Prostate gland (tissue), 2 donors: ENCODE data around the gene RGS10. TPM values are rescaled to one million over a fixed set of nuclear protein-coding genes. Genes with fewer than 3 reads are reported as not detected.

Source experiments
- DNase-seq: peaks from one replicate; pipeline ENCODE4 v3.0.0-alpha.2; 2019; ENCODE audit warnings: low spot score
- H3K27ac ChIP-seq, 2 donors: fragments of 200-600 bp; sonication (generic); 2 replicates each; pipeline ENCODE4 v1.5.1; 2017 to 2019
- H3K27me3 ChIP-seq: fragments of 200-600 bp; sonication (generic); replicated peaks from 2 replicates; pipeline ENCODE4 v1.5.1; 2019; ENCODE audit not compliant: insufficient read depth
- H3K36me3 ChIP-seq, 2 donors: fragments of 200-600 bp; sonication (generic); 1 replicate in 1 of 2; 2 replicates in 1 of 2; pipeline versions ENCODE4 v1.5.1 to v1.8.1; 2017 to 2019
- H3K4me1 ChIP-seq: fragments of 200-600 bp; sonication (generic); replicated peaks from 2 replicates; pipeline ENCODE4 v1.5.1; 2019
- H3K4me3 ChIP-seq, 2 donors: fragments of 200-600 bp; sonication (generic); 2 replicates each; pipeline ENCODE4 v1.5.1; 2017 to 2019
- H3K9me3 ChIP-seq: fragments of 200-600 bp; sonication (generic); 2 replicates; pipeline ENCODE4 v1.5.1; 2017
- POLR2A ChIP-seq: fragments of 450-650 bp; IDR thresholded peaks from one replicate; pipeline ENCODE4 v1.6.1; 2016; ENCODE audit warnings: antibody characterized with exemption, mild to moderate bottlenecking
- POLR2AphosphoS5 ChIP-seq: sonication (generic); formaldehyde crosslinking; IDR thresholded peaks from one replicate; pipeline ENCODE4 v1.6.1; 2017; ENCODE audit warnings: antibody characterized with exemption
- WGBS: methylation state at CpG from one replicate; pipeline ENCODE4 v1.1.5; 2018; 5-methylcytosine and 5-hydroxymethylcytosine counted together
- intact Hi-C: fragments of 100-400 bp; cut with DNase I; formaldehyde crosslinking; loops from one replicate; pipeline ENCODE4 v1.14.2; 2022
- total RNA-seq, 2 donors: library from RNA; depleted of rRNA; stranded (reverse); fragments of >200 nt; gene quantifications; one replicate each; pipeline ENCODE4 v1.1.0, GENCODE V29; 2016
- TF ChIP-seq, protein P1 (sequence below), 4 experiments: fragments of 200-600 bp in 2 of 4; fragments of 450-650 bp in 2 of 4; sonication (generic) in 2 of 4; IDR thresholded peaks; 1 replicate in 3 of 4; 2 replicates in 1 of 4; pipeline ENCODE4 v1.5.1; 2016 to 2019; ENCODE audit warnings: antibody characterized with exemption in 4 of 4, mild to moderate bottlenecking in 2 of 4, moderate library complexity in 2 of 4

RGS10 gene
- total RNA-seq, 2 donors from 2014 or later: 12.4 to 67.7 TPM

DNA sequence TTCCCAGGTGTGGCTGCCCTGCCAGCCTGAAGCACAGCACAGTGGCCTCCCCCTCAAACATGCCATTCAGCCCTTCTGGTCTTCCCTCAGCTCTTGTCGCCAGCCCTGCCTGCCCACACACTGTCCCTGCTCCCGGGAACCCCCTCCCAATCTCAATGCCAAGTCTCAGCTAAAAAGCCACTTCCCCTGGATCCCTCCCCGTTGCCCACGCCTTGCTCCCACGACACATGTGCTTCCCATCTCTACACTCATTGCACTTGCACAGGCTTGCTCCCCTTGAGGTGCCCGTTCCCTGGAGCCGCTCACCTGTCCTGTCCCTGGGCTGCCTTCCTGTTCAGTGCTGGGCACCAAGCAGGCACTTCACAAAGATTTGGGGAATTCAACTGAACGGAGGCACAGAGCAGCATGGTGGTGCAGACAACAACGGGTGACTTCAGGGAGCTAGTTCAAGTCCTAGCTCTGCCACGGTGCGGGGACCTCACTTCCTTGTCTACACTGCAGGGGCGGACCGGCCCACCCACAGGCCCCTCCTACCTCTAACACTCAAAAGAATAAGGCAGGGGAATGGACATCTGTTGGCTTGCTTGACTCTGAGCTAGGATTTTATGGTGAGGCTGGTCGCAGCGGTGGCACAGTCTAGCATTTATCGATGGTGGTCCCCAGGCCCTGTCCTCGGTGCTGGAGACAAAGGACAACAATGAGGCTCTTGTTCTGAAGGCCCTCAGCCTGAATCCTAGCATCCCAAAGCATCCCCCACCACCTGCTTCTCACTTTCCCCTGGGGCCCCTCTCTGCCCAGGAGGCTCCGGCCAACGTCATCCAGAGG, 18.4 kb downstream of the RGS10 start:
- 92% methylated on average over 19 of the region's 19 CpGs for WGBS
- no peak for DNase-seq
- Histone ChIP-seq H3K27me3 (no peaks in the 10 kb centered on the region), H3K36me3 (no peaks in the 10 kb centered on the region), H3K4me1 (no peaks in the 10 kb centered on the region), H3K4me3 (no peak overlapping the region), H3K9me3 (no peaks in the 10 kb centered on the region), H3K27ac (no peak overlapping the region)
- intact Hi-C loops: no loop called here
- no peak for TF ChIP-seq POLR2AphosphoS5
- TF ChIP-seq, protein P1, sequence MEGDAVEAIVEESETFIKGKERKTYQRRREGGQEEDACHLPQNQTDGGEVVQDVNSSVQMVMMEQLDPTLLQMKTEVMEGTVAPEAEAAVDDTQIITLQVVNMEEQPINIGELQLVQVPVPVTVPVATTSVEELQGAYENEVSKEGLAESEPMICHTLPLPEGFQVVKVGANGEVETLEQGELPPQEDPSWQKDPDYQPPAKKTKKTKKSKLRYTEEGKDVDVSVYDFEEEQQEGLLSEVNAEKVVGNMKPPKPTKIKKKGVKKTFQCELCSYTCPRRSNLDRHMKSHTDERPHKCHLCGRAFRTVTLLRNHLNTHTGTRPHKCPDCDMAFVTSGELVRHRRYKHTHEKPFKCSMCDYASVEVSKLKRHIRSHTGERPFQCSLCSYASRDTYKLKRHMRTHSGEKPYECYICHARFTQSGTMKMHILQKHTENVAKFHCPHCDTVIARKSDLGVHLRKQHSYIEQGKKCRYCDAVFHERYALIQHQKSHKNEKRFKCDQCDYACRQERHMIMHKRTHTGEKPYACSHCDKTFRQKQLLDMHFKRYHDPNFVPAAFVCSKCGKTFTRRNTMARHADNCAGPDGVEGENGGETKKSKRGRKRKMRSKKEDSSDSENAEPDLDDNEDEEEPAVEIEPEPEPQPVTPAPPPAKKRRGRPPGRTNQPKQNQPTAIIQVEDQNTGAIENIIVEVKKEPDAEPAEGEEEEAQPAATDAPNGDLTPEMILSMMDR (IDR thresholded peaks at IDR 0.05): no peak
- TF ChIP-seq POLR2A: no peak

DNA sequence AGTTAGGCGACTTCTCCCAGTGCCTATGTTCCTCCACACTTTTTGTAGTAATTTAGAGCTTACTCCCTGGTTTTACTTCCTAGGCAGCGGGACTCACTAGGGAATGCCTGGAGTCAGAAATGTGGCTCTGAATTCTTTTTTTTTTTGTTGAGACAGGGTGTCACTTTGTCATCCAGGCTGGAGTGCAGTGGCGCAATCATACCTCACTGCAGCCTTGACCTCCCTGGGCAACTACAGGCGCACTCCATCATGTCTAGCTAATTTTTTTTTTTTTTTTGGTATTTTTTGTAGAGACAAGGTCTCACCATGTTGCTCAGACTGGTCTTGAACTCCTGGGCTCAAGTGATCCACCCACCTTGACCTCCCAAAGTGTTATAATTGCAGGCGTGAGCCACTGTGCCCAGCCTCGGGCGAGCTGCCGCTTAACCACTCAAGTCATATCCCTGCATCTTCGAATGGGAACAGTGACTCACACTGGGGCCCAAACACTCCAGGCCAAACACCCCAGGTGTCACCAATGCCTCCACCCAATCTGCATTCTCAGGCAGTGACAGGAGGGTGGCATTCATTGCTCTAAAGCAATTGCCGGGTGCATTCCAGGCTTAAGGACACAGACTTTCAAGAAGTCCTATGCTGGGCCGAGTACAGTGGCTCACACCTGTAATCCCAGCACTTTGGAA, 19.6 kb downstream of the RGS10 start:
- DNase-seq: no peak
- no peaks in the 10 kb centered on the region for H3K4me1 ChIP-seq
- TF ChIP-seq, protein P1 (IDR thresholded peaks at IDR 0.05): no peak
- TF ChIP-seq POLR2AphosphoS5: no peak
- TF ChIP-seq POLR2A: no peak
- intact Hi-C loops: no loop called here
- H3K9me3 ChIP-seq: no peaks in the 10 kb centered on the region
- H3K27me3 ChIP-seq: no peaks in the 10 kb centered on the region
- no peak overlapping the region for H3K27ac ChIP-seq
- H3K4me3 ChIP-seq: no peak overlapping the region
- no peaks in the 10 kb centered on the region for H3K36me3 ChIP-seq
- 95% methylated on average over 11 of the region's 11 CpGs for WGBS

GRCh38 chr10:119521443-119522204, 20.9 kb downstream of the RGS10 start:
- 83% methylated on average over 6 of the region's 6 CpGs for WGBS
- Histone ChIP-seq H3K9me3 (no peaks in the 10 kb centered on the region), H3K36me3 (no peaks in the 10 kb centered on the region), H3K27ac (no peak overlapping the region), H3K4me3 (no peak overlapping the region), H3K4me1 (no peaks in the 10 kb centered on the region), H3K27me3 (no peaks in the 10 kb centered on the region)
- TF ChIP-seq POLR2A (no peak), POLR2AphosphoS5 (no peak)
- TF ChIP-seq, protein P1 (IDR thresholded peaks at IDR 0.05): no peak
- DNase-seq: no peak
- intact Hi-C loops: no loop called here

DNA sequence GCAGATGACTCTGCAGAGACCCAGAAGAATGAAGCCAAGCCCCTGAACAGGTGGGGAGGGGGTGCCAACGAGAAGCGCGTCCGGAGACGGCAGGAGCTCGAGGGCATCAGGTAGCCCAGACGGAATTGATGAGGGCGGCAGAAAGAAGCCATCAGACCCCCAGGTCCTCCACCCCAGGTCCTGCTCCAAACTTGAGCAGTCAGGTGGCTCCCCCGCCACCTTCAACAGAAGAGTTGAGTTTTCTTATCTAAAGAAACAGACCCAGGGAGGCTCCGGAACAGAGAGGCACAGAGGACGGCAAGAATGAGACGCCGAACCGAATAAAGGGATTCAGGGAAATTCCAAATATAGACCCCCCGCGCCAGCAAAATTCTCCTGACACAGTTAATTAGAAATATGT, 22.2 kb downstream of the RGS10 start:
- WGBS: 94% methylated on average over 16 of the region's 16 CpGs

More for the DNA sequence above, 22.2 kb downstream of the RGS10 start:
- no peaks in the 10 kb centered on the region for H3K4me1 ChIP-seq
- no peaks in the 10 kb centered on the region for H3K27me3 ChIP-seq
- H3K4me3 ChIP-seq: no peak overlapping the region
- no peak for DNase-seq
- no peaks in the 10 kb centered on the region for H3K9me3 ChIP-seq
- no peak overlapping the region for H3K27ac ChIP-seq
- H3K36me3 ChIP-seq: no peaks in the 10 kb centered on the region
- intact Hi-C loops: no loop called here
- TF ChIP-seq POLR2AphosphoS5 (no peak), POLR2A (no peak)
- TF ChIP-seq, protein P1 (IDR thresholded peaks at IDR 0.05): no peak
